A549 (cell line): Measurements from ENCODE around the gene GPR37L1. TPM values are rescaled to one million over a fixed set of nuclear protein-coding genes. Genes with fewer than 3 reads are reported as not detected.

ENCODE experiments used
- ATAC-seq, 2 experiments: fragments of 200-7000 bp in 1 of 2; fragments of >200 bp in 1 of 2; cut with Nextera tagmentation in 1 of 2; cut with Tn5 transposase in 1 of 2; 3 replicates each; pipeline versions ENCODE4 v1.8.0 to v1.9.1; 2018 to 2020; ENCODE audit warnings: mild to moderate bottlenecking in 1 of 2, moderate library complexity in 1 of 2
- CTCF ChIA-PET: fragments of 300-600 bp; sonication (Branson Sonifier 250); formaldehyde crosslinking; extraction: SDS; loops from one replicate; lab custom pipeline; 2021; ENCODE audit warnings: antibody characterized with exemption, inconsistent platforms; lab: Yijun Ruan, JAX
- POLR2A ChIA-PET: fragments of 350-600 bp; formaldehyde crosslinking; extraction: SDS; loops from one replicate; lab custom pipeline; 2021; ENCODE audit warnings: antibody characterized with exemption, inconsistent platforms; lab: Yijun Ruan, JAX
- DNase-seq, 2 experiments: peaks; one replicate each; pipeline versions ENCODE4 v3.0.0 to v3.0.0-alpha.2; 2011 to 2016; ENCODE audit warnings: low read depth in 1 of 2, low spot score in 1 of 2
- FAIRE-seq: peaks from 2 replicates; lab custom pipeline; 2011; peaks lifted over from hg19 to GRCh38; lab: Jason Lieb, UNC
- H3K27ac ChIP-seq, 2 experiments: fragments of >200 bp; sonication (Bioruptor Twin); formaldehyde crosslinking; 3 replicates each; pipeline ENCODE4 v1.5.1; 2016 to 2017
- H3K4me1 ChIP-seq: fragments of >200 bp; sonication (Bioruptor Twin); formaldehyde crosslinking; 3 replicates; pipeline ENCODE4 v1.6.1; 2016
- H3K4me2 ChIP-seq: fragments of >200 bp; sonication (Bioruptor Twin); formaldehyde crosslinking; 3 replicates; pipeline ENCODE4 v1.6.1; 2016
- H3K4me3 ChIP-seq: fragments of >200 bp; sonication (Bioruptor Twin); formaldehyde crosslinking; 3 replicates; pipeline ENCODE4 v1.5.1; 2016
- H3K9me3 ChIP-seq: fragments of >200 bp; sonication (Bioruptor Twin); formaldehyde crosslinking; 3 replicates; pipeline ENCODE4 v1.6.1; 2016
- BCL3 ChIP-seq: fragments of >200 bp; sonication (Bioruptor Twin); formaldehyde crosslinking; IDR thresholded peaks from 3 replicates; pipeline ENCODE4 v1.6.1; 2016
- CBX8 ChIP-seq: fragments of 200-600 bp; sonication (generic); IDR thresholded peaks from 2 replicates; pipeline ENCODE4 v1.6.1; 2016
- CEBPB ChIP-seq, 2 experiments: fragments of >200 bp in 1 of 2; sonication (Bioruptor Twin) in 1 of 2; formaldehyde crosslinking in 1 of 2; IDR thresholded peaks; 2 replicates each; pipeline ENCODE4 v1.6.1; 2012 to 2016
- CHD2 ChIP-seq: fragments of 150-350 bp; IDR thresholded peaks from 2 replicates; pipeline ENCODE4 v1.6.1; 2014; ENCODE audit warnings: low read length; ENCODE audit not compliant: partially characterized antibody
- CHD4 ChIP-seq: fragments of 200-600 bp; sonication (generic); IDR thresholded peaks from 2 replicates; pipeline ENCODE4 v1.6.1; 2016; ENCODE audit warnings: antibody characterized with exemption, mild to moderate bottlenecking, borderline replicate concordance
- CTCF ChIP-seq: fragments of >200 bp; sonication (Bioruptor Twin); formaldehyde crosslinking; IDR thresholded peaks from 3 replicates; pipeline ENCODE4 v1.5.1; 2016
- E2F6 ChIP-seq: IDR thresholded peaks from 2 replicates; pipeline ENCODE4 v1.6.1; 2012; ENCODE audit warnings: low read depth, borderline replicate concordance
- EHMT2 ChIP-seq: fragments of 200-600 bp; sonication (generic); IDR thresholded peaks from 2 replicates; pipeline ENCODE4 v1.6.1; 2016; ENCODE audit warnings: antibody characterized with exemption, low read depth, mild to moderate bottlenecking, moderate library complexity
- EP300 ChIP-seq, 2 experiments: fragments of >200 bp; sonication (Bioruptor Twin); formaldehyde crosslinking; IDR thresholded peaks; 2 replicates in 1 of 2; 3 replicates in 1 of 2; pipeline ENCODE4 v1.6.1; 2016 to 2017
- FOSL2 ChIP-seq, 2 experiments: fragments of 450-650 bp in 1 of 2; fragments of >200 bp in 1 of 2; sonication (Bioruptor Twin) in 1 of 2; formaldehyde crosslinking; IDR thresholded peaks; 2 replicates each; pipeline versions ENCODE4 v1.5.0 to v1.6.1; 2016 to 2020; ENCODE audit warnings: mild to moderate bottlenecking in 1 of 2, moderate library complexity in 1 of 2
- GATA3 ChIP-seq: IDR thresholded peaks from 2 replicates; pipeline ENCODE4 v1.6.1; 2012; ENCODE audit warnings: borderline replicate concordance
- HES2 ChIP-seq: fragments of >200 bp; sonication (Bioruptor Twin); formaldehyde crosslinking; IDR thresholded peaks from 2 replicates; pipeline ENCODE4 v1.6.1; 2016
- HMGXB4 ChIP-seq: fragments of 250-450 bp; sonication (Bioruptor Pico); IDR thresholded peaks from 2 replicates; pipeline ENCODE4 v1.5.0; 2021; ENCODE audit warnings: mild to moderate bottlenecking, moderate library complexity, borderline replicate concordance
- HOXB5 ChIP-seq: fragments of 250-450 bp; sonication (Bioruptor Pico); IDR thresholded peaks from 2 replicates; pipeline ENCODE4 v1.5.0; 2020; ENCODE audit warnings: mild to moderate bottlenecking, moderate library complexity
- KDM1A ChIP-seq: fragments of 200-600 bp; sonication (generic); IDR thresholded peaks from 2 replicates; pipeline ENCODE4 v1.6.1; 2016; ENCODE audit warnings: low read depth, mild to moderate bottlenecking
- KDM5A ChIP-seq: fragments of 200-600 bp; sonication (generic); IDR thresholded peaks from 2 replicates; pipeline ENCODE4 v1.6.1; 2016; ENCODE audit warnings: antibody characterized with exemption, mild to moderate bottlenecking
- MAFK ChIP-seq: fragments of 450-650 bp; IDR thresholded peaks from 2 replicates; pipeline ENCODE4 v1.6.1; 2014; ENCODE audit not compliant: partially characterized antibody
- MYC ChIP-seq: IDR thresholded peaks from 2 replicates; pipeline ENCODE4 v1.6.1; 2012; ENCODE audit warnings: mild to moderate bottlenecking, inconsistent platforms, low read length, improper control_type of control experiment, borderline replicate concordance
- NFE2L2 ChIP-seq: fragments of 150-350 bp; conservative IDR thresholded peaks from 2 replicates; pipeline ENCODE4 v1.6.1; 2014; ENCODE audit warnings: low read length
- NPAS2 ChIP-seq: fragments of 250-450 bp; sonication (Bioruptor Pico); IDR thresholded peaks from 2 replicates; pipeline ENCODE4 v1.8.0; 2022; ENCODE audit warnings: mild to moderate bottlenecking, moderate library complexity, borderline replicate concordance
- NR3C1 ChIP-seq: fragments of >200 bp; sonication (Bioruptor Twin); formaldehyde crosslinking; IDR thresholded peaks from 3 replicates; pipeline ENCODE4 v1.6.1; 2017
- PBX3 ChIP-seq: IDR thresholded peaks from 2 replicates; pipeline ENCODE4 v1.6.1; 2012
- RAD21 ChIP-seq, 2 experiments: fragments of >200 bp in 1 of 2; sonication (Bioruptor Twin) in 1 of 2; formaldehyde crosslinking in 1 of 2; IDR thresholded peaks in 1 of 2; conservative IDR thresholded peaks in 1 of 2; 2 replicates in 1 of 2; 3 replicates in 1 of 2; pipeline ENCODE4 v1.6.1; 2012 to 2018; ENCODE audit warnings: inconsistent platforms in 1 of 2
- RARB ChIP-seq: fragments of 250-450 bp; sonication (Bioruptor Pico); IDR thresholded peaks from 2 replicates; pipeline ENCODE4 v1.8.0; 2021; ENCODE audit warnings: mild to moderate bottlenecking, moderate library complexity
- RCOR1 ChIP-seq: fragments of 150-350 bp; IDR thresholded peaks from 2 replicates; pipeline ENCODE4 v1.6.1; 2014; ENCODE audit warnings: antibody characterized with exemption, low read length, low read depth
- RFX5 ChIP-seq: fragments of 450-650 bp; IDR thresholded peaks from 2 replicates; pipeline ENCODE4 v1.7.1; 2014; ENCODE audit warnings: antibody characterized with exemption, mild to moderate bottlenecking, moderate library complexity
- RNF2 ChIP-seq: fragments of 200-600 bp; sonication (generic); IDR thresholded peaks from 2 replicates; pipeline ENCODE4 v1.6.1; 2016; ENCODE audit warnings: low read depth, mild to moderate bottlenecking, antibody characterized with exemption, moderate library complexity, borderline replicate concordance
- SREBF2 ChIP-seq: fragments of 450-650 bp; IDR thresholded peaks from 2 replicates; pipeline ENCODE4 v1.6.1; 2014; ENCODE audit warnings: mild to moderate bottlenecking, moderate library complexity
- TFCP2L1 ChIP-seq: fragments of 250-450 bp; sonication (Bioruptor Pico); IDR thresholded peaks from 2 replicates; pipeline ENCODE4 v1.5.0; 2021; ENCODE audit warnings: mild to moderate bottlenecking
- TP53 ChIP-seq: fragments of 250-450 bp; sonication (Bioruptor Pico); IDR thresholded peaks from 2 replicates; pipeline ENCODE4 v1.5.0; 2021; ENCODE audit warnings: mild to moderate bottlenecking, moderate library complexity
- USF2 ChIP-seq: fragments of 450-650 bp; IDR thresholded peaks from 2 replicates; pipeline ENCODE4 v1.6.1; 2014; ENCODE audit warnings: antibody characterized with exemption
- ZC3H11A ChIP-seq: fragments of 450-650 bp; IDR thresholded peaks from 2 replicates; pipeline ENCODE4 v1.6.1; 2014; ENCODE audit warnings: antibody characterized with exemption, mild to moderate bottlenecking
- ZFP36 ChIP-seq: fragments of 450-650 bp; IDR thresholded peaks from 2 replicates; pipeline ENCODE4 v1.6.1; 2014; ENCODE audit warnings: borderline replicate concordance; ENCODE audit not compliant: partially characterized antibody
- WGBS: methylation state at CpG from one replicate; pipeline ENCODE4 v1.1.6; 2017; ENCODE audit errors: missing lambda C conversion rate; 5-methylcytosine and 5-hydroxymethylcytosine counted together
- polyA plus RNA-seq, 4 experiments: library from polyadenylated mRNA; depleted of rRNA in 3 of 4; stranded (reverse); fragments of >200 nt; fragmentation: RNase III in 1 of 4; extraction: RNeasy Plus Mini Kit Qiagen cat#74134 plus additional on column Dnase treatment in 1 of 4; gene quantifications; 2 replicates in 3 of 4; 3 replicates in 1 of 4; pipeline ENCODE4 v1.2.3, GENCODE V29; 2011 to 2017

The GPR37L1 gene
- polyA plus RNA-seq, 2 of the 4 experiments (the other 2 are of a cell fraction): 0.08 to 0.13 TPM

- Histone ChIP-seq H3K4me1 (peaks cover 66% of the 10 kb centered on the region), H3K9me3 (no peaks in the 10 kb centered on the region), H3K4me2 (peak overlapping the region; percentile 79), H3K27ac (peak overlapping the region; percentile 91 to 94), H3K4me3 (no peak overlapping the region)
- WGBS: 11% methylated on average over 9 of the region's 10 CpGs
- ChIA-PET CTCF (interaction anchor here (0.7 to 6.2 kb wide), 13 partner anchors 13 to 670 kb away, joined by 3 to 55 read pairs (median 3); partner anchors contain the start of gene ELF3), POLR2A (interaction anchor here (0.9 to 5.5 kb wide), 6 partner anchors 43 to 95 kb away, joined by 3 to 69 read pairs (median 8); partner anchors contain the start of gene ELF3)
- DNase-seq (peak; percentile 91 to 93), FAIRE-seq (no peak), ATAC-seq (peak; percentile 85 to 89)
- TF ChIP-seq TP53: no peak
- TF ChIP-seq KDM5A: no peak
- TF ChIP-seq ZC3H11A: no peak
- TF ChIP-seq RARB (CRISPR knock-in tag): no peak
- TF ChIP-seq KDM1A: no peak
- TF ChIP-seq MYC: no peak
- TF ChIP-seq RAD21 (conservative IDR thresholded peaks at IDR 0.05 in 1 of 2, IDR thresholded peaks at IDR 0.05 in 1 of 2): 0 out of 5 replicates have a peak, but pooled peaks of 1 of the 2 experiments have one; percentile 11
- TF ChIP-seq CHD4: no peak
- no peak for TF ChIP-seq TFCP2L1 (CRISPR knock-in tag)
- peak; percentile 10; the same call in 1 of the 2 replicates for TF ChIP-seq E2F6
- peak; percentile 53 for TF ChIP-seq MAFK
- no peak for TF ChIP-seq USF2
- TF ChIP-seq PBX3: no peak
- no peak for TF ChIP-seq HOXB5
- no peak for TF ChIP-seq HES2
- 0 out of 2 replicates have a peak, but pooled peaks have one; percentile 3 for TF ChIP-seq FOSL2 (IDR thresholded peaks at IDR 0.05)
- peak; percentile 67 for TF ChIP-seq FOSL2 (CRISPR knock-in tag; IDR thresholded peaks at IDR 0.05)
- no peak for TF ChIP-seq RFX5
- TF ChIP-seq NR3C1: no peak
- no peak for TF ChIP-seq HMGXB4 (CRISPR knock-in tag)
- TF ChIP-seq SREBF2: no peak
- TF ChIP-seq RCOR1: no peak
- TF ChIP-seq CTCF: no peak
- no peak for TF ChIP-seq EP300 (IDR thresholded peaks at IDR 0.05)
- TF ChIP-seq BCL3: peak; percentile 39; the same call in 1 of the 3 replicates
- TF ChIP-seq ZFP36: no peak
- TF ChIP-seq NPAS2: no peak
- no peak for TF ChIP-seq NFE2L2
- TF ChIP-seq CEBPB (IDR thresholded peaks at IDR 0.05): no peak
- no peak for TF ChIP-seq CHD2
- TF ChIP-seq RNF2: no peak
- no peak for TF ChIP-seq CBX8
- no peak for TF ChIP-seq EHMT2
- TF ChIP-seq GATA3: peak; percentile 32; the same call in 1 of the 2 replicates
Measured at GRCh38 chr1:202105571-202106339, 17.0 kb upstream of the GPR37L1 start.
